Measurements from ENCODE around the gene SPATS2L. TPM values are rescaled to one million over a fixed set of nuclear protein-coding genes. Genes with fewer than 3 reads are reported as not detected.

SPATS2L gene
- total and polyA plus RNA-seq, 9 donors, result 36.5 to 93.0 (median 70.6) TPM

DNA sequence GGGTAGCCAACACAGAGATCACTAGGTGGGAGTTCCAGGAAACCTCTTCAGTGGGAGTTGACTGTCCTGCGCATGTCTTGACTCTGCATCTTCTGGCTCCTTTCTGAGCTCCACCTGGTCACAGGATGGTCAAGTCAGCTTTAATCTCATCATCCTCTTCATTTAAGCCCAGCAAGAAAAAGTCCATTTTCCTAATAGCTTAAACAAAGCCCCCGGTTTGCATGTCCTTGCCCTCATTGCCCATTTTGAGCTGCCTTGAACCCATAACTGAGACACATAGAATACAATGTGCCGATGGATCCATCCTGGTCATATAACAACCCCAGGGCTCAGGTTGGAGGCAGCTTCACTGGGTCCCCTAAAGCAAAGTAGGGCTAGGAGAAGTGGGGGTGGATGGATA, 40.8 kb downstream of the SPATS2L start:
- no peak for DNase-seq
- no peaks in the 10 kb centered on the region for H3K27me3 ChIP-seq
- no peak overlapping the region for H3K4me3 ChIP-seq
- H3K4me1 ChIP-seq (ENCODE audit: insufficient read depth), result no peaks in the 10 kb centered on the region
- H3K9me3 ChIP-seq, result no peaks in the 10 kb centered on the region
- no peak overlapping the region for H3K27ac ChIP-seq
- H3K36me3 ChIP-seq, result no peaks in the 10 kb centered on the region
- intact Hi-C loops (cut with DNase I), result no loop called here
- 96 to 98% (median 96%) methylated on average over 3 of the region's 3 CpGs for WGBS, 3 donors
- no peak for TF ChIP-seq EP300 (IDR thresholded peaks at IDR 0.05)

- WGBS, 3 donors, result 94 to 97% (median 94%) methylated on average over 9 of the region's 9 CpGs
- Histone ChIP-seq H3K4me3 (no peak overlapping the region), H3K36me3 (no peaks in the 10 kb centered on the region), H3K9me3 (no peaks in the 10 kb centered on the region), H3K27me3 (no peaks in the 10 kb centered on the region), H3K4me1 (ENCODE audit: insufficient read depth) (peaks cover 3% of the 10 kb centered on the region), H3K27ac (no peak overlapping the region)
- intact Hi-C loops (cut with DNase I), result no loop called here
- no peak for TF ChIP-seq CTCF (IDR thresholded peaks at IDR 0.05)
- DNase-seq, result no peak
Measured at GRCh38 chr2:200348897-200349563, 42.5 kb downstream of the SPATS2L start.

DNA sequence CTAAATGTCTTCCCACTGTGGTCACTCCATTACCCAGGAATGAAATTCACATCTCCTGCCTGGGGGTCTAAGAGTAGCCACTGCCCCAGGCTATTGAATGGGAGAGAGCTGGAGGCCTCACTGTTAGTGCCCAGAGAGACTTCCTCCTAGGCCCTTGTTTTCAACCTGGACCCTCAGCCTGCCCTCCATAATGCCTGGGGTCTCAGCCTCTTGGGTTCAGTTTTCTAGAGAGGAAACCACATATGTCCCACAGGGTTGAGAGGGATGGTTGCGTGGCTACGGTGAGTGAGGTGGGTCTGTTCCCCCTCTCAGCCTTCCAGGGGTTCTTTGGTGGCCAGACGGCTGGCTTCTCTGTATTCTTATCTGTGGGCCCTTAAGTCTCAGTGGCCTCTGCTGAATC, 43.4 kb downstream of the SPATS2L start:
- Histone ChIP-seq H3K9me3 (no peaks in the 10 kb centered on the region), H3K36me3 (no peaks in the 10 kb centered on the region), H3K4me3 (no peak overlapping the region), H3K4me1 (ENCODE audit: insufficient read depth) (peaks cover 3% of the 10 kb centered on the region), H3K27ac (no peak overlapping the region), H3K27me3 (no peaks in the 10 kb centered on the region)
- no peak for DNase-seq
- TF ChIP-seq POLR2A (IDR thresholded peaks at IDR 0.05), result no peak
- no peak for TF ChIP-seq CTCF (IDR thresholded peaks at IDR 0.05)
- TF ChIP-seq EP300 (IDR thresholded peaks at IDR 0.05), result no peak
- intact Hi-C loops (cut with DNase I), result no loop called here
- 96 to 97% (median 97%) methylated on average over 3 of the region's 3 CpGs for WGBS, 3 donors

DNA sequence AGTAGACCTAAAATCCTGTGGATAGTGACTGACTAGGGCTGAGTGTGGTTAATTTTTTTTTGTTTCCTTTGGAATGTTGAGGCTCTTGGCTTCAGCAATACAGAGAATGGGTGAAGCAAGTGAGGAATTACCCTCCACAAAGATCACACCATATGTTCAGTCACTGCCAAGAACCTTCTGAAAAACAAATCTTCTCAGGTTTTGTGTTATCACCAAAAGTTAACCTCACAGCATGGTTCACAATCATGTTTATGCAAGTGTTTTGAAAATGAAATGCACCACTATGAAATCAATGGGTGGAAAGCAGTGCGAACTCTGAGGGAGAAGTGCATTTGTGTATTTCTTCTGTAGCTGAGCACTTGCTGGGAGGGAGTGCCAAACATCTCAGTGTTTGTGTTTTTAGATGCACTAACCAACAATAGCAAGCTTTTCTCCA, 44.4 kb downstream of the SPATS2L start:
- Histone ChIP-seq H3K27ac (no peak overlapping the region), H3K4me3 (no peak overlapping the region), H3K4me1 (ENCODE audit: insufficient read depth) (peaks cover 3% of the 10 kb centered on the region), H3K27me3 (no peaks in the 10 kb centered on the region), H3K36me3 (no peaks in the 10 kb centered on the region), H3K9me3 (no peaks in the 10 kb centered on the region)
- 77 to 88% (median 86%) methylated on average over 1 of the region's 1 CpG for WGBS, 3 donors
- intact Hi-C loops (cut with DNase I), result no loop called here
- TF ChIP-seq POLR2A (IDR thresholded peaks at IDR 0.05), result no peak
- TF ChIP-seq CTCF (IDR thresholded peaks at IDR 0.05), result no peak
- TF ChIP-seq EP300 (IDR thresholded peaks at IDR 0.05), result no peak
- DNase-seq, result no peak

DNA sequence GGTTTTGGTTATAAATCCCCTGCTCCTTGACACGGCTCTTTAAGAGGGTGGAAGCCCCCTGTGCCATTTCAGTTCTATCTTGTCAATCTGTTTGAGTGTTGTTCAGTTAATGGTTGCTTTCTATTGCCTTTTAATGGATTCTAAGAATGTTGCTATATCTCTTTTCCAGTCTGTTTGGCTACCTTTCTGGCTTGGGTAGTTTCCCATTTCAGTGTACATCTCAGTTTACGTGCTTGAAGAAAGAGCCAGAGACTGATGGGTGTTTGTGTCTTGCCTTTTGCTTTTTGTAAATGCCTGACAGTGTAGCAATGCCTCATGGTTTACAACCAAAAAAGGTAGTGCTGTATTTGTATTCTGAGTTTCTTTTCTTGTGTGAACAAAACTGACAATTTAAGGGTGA, 45.3 kb downstream of the SPATS2L start:
- H3K4me1 ChIP-seq (ENCODE audit: insufficient read depth), result peaks cover 5% of the 10 kb centered on the region
- no peak overlapping the region for H3K27ac ChIP-seq
- no peaks in the 10 kb centered on the region for H3K36me3 ChIP-seq
- WGBS, 3 donors, result 69 to 83% (median 76%) methylated on average over 2 of the region's 2 CpGs
- no peaks in the 10 kb centered on the region for H3K27me3 ChIP-seq
- intact Hi-C loops (cut with DNase I), result no loop called here
- H3K9me3 ChIP-seq, result no peaks in the 10 kb centered on the region
- H3K4me3 ChIP-seq, result no peak overlapping the region
- DNase-seq, result no peak
- TF ChIP-seq CTCF (IDR thresholded peaks at IDR 0.05) (no peak), EP300 (IDR thresholded peaks at IDR 0.05) (no peak), POLR2A (IDR thresholded peaks at IDR 0.05) (no peak)

Measured in ovary (tissue), 9 donors.